ENCODE data around the gene CPSF6.
"Not testable (repeated sequence)": the region's sequence is repeated elsewhere in the genome, so short reads cannot be mapped to it uniquely, and the experiment has no call there.

The CPSF6 gene

GRCh38 chr12:69262264-69262974 lies 23.1 kb downstream of the CPSF6 start:
- no peak for DNase-seq

GRCh38 chr12:69265205-69265604 lies 25.8 kb downstream of the CPSF6 start:
- no peak for DNase-seq

GRCh38 chr12:69265633-69266032 lies 26.3 kb downstream of the CPSF6 start:
- DNase-seq, result not testable (repeated sequence)

- no peak for DNase-seq
Observed at GRCh38 chr12:69266036-69266635, 26.8 kb downstream of the CPSF6 start.

GRCh38 chr12:69269736-69270135 lies 30.4 kb downstream of the CPSF6 start:
- no peak for DNase-seq

- no peak for DNase-seq
Observed at GRCh38 chr12:69272511-69272910, 33.1 kb downstream of the CPSF6 start.

- no peak for DNase-seq
Observed at GRCh38 chr12:69274861-69275260, 35.5 kb downstream of the CPSF6 start.

GRCh38 chr12:69275471-69275891 lies 36.1 kb downstream of the CPSF6 start:
- peak; percentile 9 for DNase-seq

- DNase-seq, result no peak
Observed at GRCh38 chr12:69278814-69279782, 39.7 kb downstream of the CPSF6 start.

GRCh38 chr12:69284131-69284530 lies 44.8 kb downstream of the CPSF6 start:
- DNase-seq, result peak; percentile 67

GRCh38 chr12:69287556-69287955 lies 48.2 kb downstream of the CPSF6 start:
- DNase-seq, result no peak

- DNase-seq, result peak; percentile 92
Observed at GRCh38 chr12:69290545-69291277, 51.3 kb downstream of the CPSF6 start.

GRCh38 chr12:69291278-69291593 lies 51.9 kb downstream of the CPSF6 start:
- DNase-seq, result no peak

GRCh38 chr12:69298133-69298532 lies 58.8 kb downstream of the CPSF6 start:
- DNase-seq, result no peak

GRCh38 chr12:69298947-69299346 lies 59.6 kb downstream of the CPSF6 start:
- no peak for DNase-seq

GRCh38 chr12:69304284-69304683 lies 64.9 kb downstream of the CPSF6 start:
- no peak for DNase-seq

- no peak for DNase-seq
Observed at GRCh38 chr12:69309461-69309860, 70.1 kb downstream of the CPSF6 start.

GRCh38 chr12:69313209-69313608 lies 73.8 kb downstream of the CPSF6 start:
- no peak for DNase-seq

GRCh38 chr12:69316784-69317183 lies 77.4 kb downstream of the CPSF6 start:
- not testable (repeated sequence) for DNase-seq

- not testable (repeated sequence) for DNase-seq
Observed at GRCh38 chr12:69317233-69317632, 77.9 kb downstream of the CPSF6 start.

- DNase-seq, result no peak
Observed at GRCh38 chr12:69318225-69318624, 78.9 kb downstream of the CPSF6 start.

GRCh38 chr12:69321351-69321750 lies 82.0 kb downstream of the CPSF6 start:
- DNase-seq, result no peak

Measured in NCI-H82 (cell line).